GM19099 (cell line): ENCODE results near the gene RFX2.

Experiments
- POLR2A ChIP-seq: IDR thresholded peaks from 3 replicates; pipeline ENCODE4 v1.6.1; 2011; ENCODE audit warnings: low read depth; ENCODE audit not compliant: insufficient read length; ENCODE audit errors: extremely low read depth

The RFX2 gene

DNA sequence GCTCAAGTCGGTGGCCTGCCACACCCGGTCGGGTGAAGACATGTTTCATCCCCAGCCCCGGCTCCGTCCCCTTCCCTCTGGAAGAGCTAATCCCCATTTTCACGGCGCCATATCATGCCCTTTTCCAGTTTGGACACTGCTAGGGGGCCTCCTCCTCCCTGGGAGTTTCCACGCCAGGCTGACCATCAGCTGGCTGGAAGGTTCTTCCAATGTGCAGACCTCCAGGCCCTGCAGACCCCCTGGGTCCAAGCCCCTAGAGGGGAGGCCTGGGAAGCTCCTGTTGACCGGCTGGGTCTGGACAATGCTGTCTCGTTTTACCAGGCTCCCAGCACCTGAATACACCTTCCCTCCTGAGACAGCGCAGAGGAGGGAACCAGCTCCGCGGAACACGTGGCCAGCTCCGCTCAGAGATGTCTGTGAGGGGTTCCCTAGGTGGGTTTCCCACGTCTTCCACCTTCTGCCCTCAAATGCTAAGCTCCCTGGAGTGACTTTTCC is 87.7 kb downstream of the RFX2 start:
- TF ChIP-seq POLR2A, result no peak

DNA sequence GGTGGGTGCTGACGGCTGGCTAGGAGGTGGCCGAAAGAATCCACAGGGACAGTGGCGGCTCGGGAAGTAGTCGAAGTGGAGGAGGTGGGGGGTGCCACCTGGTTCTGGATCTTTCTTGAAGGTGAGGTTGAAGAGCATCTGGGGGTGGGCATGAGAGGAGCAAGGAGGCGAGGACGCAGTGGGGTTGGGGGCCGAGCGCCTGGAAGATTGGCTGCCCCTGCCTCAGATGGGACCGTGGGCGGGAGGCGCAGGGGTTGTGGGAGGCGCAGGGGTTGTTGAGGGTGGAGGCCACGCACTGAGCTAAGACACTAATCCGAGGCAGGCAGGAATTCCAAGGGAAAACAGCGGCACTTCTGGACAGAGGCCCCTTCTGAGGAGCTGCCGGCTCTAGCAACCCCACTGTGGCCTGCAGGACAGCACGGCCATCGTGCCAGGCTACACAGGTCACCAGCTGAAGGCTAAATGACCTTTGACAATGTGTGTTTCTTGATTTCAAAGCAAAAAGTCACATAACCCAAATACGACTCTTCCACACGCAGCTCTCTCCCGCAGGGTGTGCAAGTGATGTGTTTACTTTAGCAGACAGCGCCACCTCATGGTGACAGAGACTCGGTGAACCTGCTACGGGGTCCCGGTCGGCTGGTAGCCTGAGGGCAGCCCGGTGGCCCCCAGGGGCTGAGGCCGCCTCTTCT is 88.3 kb downstream of the RFX2 start:
- no peak for TF ChIP-seq POLR2A

DNA sequence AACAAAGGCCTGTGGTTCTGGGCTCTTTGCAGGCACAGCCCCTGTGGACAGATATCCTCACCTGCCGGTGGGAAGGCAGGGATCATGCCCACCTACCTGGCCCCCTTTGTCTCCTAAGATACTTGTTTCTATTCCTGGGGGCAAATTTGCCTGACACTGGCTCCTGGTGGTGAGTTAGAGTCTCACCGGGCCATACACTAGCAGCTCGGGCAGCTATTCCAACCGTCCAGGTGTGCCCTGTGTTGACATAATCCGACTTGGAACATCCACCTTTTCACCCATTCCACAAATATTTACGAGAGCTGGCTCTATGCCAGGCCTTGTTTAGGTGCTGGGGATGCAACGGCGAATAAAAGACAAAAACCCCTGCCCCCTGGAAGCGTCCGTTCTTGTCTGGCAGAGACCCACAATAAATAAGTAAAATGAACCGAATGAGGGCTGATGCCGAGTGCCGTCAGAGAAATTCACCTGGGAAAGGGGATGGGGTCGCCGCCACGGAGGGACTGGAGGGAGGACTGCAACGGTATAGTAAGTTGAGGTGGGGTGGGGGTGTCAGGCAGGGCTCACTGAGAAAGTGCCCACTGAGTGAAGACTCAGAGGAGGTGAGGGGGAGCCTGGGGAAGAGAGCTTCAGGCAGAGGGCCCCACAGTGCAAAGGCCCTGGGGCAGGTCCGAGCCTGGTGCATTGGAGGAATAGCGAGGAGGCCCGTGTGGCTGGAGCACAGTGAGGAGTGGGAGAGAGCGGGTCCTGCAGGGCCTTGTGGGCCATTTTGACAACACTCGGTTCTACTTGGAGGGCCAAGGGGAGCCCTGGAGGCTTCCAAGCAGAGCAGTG is 89.1 kb downstream of the RFX2 start:
- TF ChIP-seq POLR2A, result no peak

DNA sequence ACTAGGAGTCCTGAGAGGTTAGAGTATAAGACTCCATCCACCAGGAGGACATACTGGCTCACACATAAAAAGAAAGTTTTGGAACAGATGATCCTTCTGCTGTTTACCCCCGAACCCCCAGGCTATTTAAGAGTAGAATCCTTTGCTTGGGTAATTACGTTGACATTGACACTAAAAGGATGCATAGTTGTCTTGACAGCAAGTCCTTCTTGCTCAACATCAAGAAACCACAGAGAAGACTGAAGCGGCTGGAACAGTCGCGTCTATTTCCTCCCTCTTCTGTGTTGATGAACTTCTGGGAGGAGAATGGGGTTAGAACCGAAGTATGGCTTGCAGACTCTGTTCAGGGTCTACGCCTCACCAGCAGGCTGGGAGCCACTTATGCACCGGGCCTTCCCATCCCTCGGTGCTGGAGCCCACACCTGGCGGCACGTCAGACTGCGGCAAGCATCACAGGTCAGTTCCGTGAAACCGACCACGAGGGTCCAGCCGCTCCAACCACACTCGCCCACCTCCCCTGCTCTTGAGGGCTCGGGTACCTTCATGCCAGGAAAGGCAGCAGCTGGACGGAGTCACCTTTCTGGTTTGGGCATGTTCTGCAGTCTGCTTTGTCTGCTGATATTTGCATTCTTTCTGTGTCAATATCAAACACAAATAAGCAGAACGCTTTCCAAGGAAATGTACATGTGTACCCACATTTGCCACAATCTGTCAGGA is 90.0 kb downstream of the RFX2 start:
- no peak for TF ChIP-seq POLR2A

DNA sequence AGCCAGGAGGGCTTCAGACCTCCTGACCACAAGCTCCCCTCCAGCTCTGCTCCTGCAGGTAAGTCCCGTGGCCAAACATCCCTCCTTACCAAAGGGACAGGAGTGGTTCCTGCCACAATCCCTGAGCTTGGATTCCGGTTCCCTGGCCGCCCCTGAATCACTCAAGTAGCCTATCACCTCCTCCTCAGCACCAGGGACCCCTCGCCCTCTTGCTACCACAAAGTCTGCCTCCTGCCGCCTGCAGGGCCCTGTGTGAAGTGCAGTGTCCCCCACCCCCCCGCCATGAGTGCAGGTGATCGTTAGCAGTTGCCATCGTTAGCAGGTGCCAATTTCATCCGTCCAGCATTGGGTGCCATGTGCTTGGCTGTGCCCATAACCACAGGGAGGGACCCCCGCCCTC is 91.5 kb downstream of the RFX2 start:
- TF ChIP-seq POLR2A, result no peak

DNA sequence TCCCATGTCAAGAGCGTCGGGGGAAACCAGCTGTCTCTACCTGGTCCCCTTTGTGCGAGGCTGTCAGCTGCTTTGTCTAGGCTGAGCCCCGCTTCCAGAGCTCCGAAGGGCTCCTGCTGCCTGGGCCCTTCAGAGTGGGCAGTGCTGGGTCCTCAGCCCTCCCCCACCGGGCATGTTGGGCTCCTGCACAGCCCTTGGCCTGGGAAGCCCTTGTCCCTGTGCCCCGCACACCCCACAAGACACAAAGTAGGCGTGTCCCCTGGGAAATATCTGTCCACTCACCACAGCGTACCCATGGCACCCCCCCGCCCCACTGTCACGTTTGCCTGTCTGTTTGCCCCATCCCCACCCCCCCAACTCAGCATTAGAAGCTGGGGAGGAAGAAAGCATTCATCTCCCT is 92.7 kb downstream of the RFX2 start:
- no peak for TF ChIP-seq POLR2A

DNA sequence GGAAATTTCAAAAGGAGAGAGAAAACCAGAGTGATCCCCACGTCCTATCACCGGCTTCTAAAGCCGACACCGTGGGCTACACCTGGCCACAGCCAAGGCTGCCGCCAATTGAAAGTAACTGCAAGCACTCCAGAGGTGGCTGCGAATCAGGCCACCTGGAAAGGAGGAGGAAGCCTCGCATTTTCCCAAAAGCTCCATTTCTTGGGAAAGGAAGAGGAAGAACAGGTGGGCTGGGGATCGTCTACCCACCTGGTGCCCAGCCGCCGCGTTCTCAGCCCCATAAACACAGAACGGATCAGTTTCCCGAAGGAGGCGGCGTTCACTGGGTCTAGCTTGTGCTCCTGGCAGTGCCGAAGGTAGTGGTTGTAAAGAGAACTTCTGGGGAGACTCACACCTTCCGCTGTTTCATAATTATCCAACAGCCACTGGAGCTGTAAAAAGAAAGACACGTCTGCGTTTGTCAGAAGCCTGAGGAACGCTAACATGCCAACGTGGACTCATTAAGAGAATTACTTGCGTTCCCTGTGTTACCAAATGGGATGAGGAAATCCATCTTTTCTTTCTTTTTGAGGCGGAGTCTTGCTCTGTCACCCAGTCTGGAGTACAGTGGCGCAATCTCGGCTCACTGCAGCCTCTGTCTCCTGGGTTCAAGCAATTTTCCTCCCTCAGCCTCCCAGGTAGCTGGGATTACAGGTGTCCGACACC is 94.3 kb downstream of the RFX2 start:
- no peak for TF ChIP-seq POLR2A

DNA sequence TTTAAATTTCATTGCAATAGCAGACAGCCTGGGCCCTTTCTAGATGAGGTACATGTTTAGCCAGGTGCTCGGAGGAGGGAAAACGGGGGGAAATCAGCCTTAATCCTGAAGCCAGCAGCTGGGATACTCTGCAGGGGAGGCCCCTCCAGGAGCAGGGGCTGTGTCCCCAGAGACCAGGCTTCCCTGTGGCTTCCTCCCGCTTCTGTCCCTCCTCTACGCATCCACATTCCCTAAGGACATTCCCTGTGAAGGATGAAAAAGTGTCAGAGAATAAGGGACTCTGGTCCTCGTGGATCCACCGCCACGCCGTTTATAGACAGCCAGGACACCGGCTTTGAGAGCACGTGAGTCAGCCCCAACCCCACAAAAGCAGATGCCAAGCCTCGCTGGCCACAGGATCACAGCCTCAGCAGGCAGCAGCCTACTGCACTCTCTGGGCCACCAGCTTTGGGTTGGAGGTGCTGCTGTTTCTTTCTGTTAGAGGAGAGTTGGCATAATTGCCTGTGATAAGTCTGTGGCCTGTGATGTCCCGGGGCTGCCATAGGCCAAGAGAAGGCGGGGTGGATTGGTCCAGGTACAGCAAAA is 95.7 kb downstream of the RFX2 start:
- TF ChIP-seq POLR2A, result no peak

DNA sequence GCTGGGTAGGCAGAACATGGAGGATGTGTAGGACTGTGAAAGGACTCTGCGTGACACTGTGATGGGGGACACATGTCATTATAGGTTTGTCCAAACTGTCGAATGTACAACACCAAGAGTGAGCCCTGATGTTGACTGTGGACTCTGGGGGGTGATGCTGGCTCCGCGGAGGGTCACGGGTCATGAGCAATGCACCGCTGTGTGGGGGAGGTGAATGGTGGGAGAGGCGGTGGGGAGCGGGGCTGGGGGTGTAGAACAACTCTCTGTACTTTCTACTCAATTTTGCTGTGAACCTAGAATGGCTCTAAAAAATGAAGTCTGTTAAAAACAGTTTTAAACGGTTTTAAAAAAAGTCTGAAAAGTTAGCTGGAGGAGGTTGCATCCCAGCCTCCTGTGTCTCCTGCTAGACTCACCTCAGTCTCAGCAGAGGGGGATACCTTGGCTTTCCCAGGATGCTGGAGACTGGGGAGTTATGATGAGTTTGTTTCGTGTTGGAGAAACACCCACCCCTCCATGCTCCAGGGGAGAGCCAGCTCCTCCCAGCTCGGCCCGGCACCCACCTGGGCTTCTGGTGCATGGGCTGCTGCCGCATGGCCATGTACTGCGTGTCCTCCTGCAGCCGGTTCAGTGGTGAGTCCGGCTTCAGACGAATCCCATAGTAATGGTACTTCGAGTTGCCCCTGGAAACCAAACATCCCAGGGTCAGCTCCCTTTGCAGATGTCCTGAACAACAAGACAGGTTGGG is 97.7 kb downstream of the RFX2 start:
- TF ChIP-seq POLR2A, result no peak

DNA sequence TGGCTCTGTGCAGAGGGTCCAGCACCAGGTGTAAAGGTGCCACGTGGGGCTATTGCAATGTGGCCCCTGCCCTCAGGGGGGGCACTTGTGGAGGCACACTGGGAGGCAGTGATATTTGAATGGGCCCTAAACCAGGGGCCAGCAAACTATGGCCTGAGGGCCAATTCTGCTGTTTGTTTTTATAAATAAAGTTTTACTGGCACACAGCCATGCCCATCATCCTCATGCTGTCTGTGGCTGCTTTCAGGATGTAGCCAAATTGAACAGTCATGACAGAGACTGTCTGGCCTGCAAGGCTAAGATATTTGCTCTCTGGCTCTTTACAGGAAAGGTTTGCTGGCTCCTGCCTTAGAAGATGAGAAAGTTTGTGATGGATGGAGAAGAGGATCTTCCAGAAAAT is 98.5 kb downstream of the RFX2 start:
- no peak for TF ChIP-seq POLR2A

DNA sequence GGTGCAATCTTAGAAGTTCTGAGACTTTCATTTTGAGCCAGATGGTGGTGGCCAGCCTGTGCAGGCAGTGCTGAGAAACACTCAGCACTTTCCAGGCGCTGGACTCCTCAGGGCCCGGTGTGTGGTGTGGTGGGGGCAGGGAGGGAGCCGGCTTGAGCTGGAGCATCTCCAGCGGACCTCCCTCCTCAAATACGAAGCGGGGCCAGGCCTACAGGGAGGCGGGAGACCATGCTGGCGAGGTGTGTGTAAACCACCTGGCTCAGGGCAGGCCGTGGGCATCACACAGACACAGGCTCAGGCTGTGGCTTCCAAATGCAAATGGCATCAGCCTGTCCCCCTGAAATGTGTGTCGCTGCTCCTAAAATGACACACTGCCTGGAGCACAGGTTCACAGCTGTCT is 99.1 kb downstream of the RFX2 start:
- no peak for TF ChIP-seq POLR2A

DNA sequence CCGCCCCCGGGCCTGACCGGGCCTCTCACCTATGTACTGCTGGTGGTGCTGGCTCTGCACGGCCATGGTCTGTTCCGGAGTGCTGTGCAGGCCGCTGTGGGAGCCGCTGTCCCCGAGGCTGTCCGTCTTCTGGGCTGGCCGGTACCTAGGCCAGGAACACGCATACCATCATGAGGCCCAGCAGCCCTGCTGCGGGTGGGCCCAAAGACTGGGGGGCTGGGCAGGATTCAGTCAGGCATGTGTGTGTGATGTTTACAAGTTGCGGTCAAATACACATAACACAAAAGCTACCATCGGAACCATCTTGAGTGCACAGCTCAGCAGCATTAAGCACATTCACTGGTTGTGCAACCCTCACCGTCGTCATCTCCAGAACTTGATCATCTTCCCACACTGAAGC is 100.2 kb downstream of the RFX2 start:
- no peak for TF ChIP-seq POLR2A

DNA sequence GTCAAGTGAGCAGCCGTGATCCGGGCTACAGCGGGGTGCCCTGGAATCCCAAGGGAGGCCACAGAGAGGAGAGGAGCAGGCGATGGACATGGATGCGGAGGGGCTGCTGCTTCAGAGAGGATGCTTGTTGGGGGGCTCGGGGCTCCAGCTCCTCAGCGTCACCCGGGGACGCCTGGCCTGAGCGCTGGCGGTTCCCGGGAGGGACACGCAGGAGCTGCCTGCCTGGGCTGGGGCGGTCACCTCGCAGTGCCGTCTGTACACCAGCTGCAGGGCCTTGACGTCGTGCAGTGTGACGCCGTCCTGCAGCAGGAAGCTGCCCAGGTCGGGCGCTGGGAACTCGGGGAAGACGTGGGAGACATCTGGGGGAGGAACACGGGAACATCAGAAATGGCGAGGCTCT is 102.4 kb downstream of the RFX2 start:
- TF ChIP-seq POLR2A, result no peak

DNA sequence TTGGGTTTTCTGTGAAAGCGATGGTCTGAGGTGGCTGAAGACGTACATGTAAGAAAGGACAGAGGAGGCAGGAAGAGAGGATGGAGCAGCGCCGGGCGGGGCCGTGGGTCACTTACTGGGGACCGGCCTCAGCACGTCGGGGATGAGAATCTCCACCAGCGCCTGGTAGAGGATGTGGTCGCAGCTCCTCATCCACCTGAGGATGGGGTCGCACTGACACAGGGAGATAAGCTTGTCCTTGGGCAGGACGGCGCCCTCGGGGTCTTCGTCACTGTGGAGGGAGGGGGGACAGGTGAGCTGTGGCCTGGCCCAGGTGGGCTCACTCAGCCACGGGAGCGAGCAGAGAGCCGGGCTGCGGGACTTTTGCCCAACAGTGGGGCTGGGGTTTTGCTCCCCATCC is 103.4 kb downstream of the RFX2 start:
- no peak for TF ChIP-seq POLR2A
